ENCODE measurements around the gene VGLL4. TPM values are rescaled to one million over a fixed set of nuclear protein-coding genes. Genes with fewer than 3 reads are reported as not detected.

Gene VGLL4
- total RNA-seq, 1 experiment from 2014 or later, result 66.0 TPM

DNA sequence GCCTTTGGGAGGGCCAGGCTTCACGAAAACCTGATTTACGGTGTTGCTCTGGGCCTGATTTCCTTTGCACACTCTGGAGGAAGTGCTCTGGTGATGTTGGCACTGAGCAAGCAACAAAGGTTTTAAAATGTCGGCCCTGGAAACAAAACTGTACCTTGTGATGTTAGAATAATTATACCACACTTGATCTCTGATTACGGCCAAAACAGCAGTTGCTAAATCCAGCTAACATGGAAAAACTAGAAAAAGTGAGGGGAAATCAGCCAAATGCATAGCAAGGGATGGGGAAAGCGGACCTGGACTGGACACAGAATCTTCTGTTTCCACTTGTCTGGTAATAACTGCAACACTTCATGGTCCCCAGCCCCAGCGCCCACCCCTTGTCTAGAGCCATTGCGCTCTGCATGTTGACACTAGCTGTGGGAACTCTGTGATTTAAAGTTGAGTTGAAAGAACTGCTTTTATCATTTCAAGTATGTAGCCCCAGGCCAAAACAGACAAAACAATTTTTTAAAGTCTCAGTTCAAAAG, 120.1 kb downstream of the VGLL4 start:
- DNase-seq (ENCODE audit: low read depth, low spot score), result no peak
- CTCF ChIA-PET, result no interaction called here

GRCh38 chr3:11522953-11523571, 120.7 kb downstream of the VGLL4 start:
- DNase-seq (ENCODE audit: low read depth, low spot score) (no peak), ATAC-seq (no peak)
- TF ChIP-seq CTCF (IDR thresholded peaks at IDR 0.05) (no peak), SIN3A (IDR thresholded peaks at IDR 0.05; ENCODE audit: borderline replicate concordance, insufficient read depth, low read depth, low read length) (no peak), POLR2AphosphoS5 (IDR thresholded peaks at IDR 0.05; ENCODE audit: low read depth, low read length) (no peak), TCF7L2 (IDR thresholded peaks at IDR 0.05; ENCODE audit: low read depth, low read length) (no peak)
- TF ChIP-seq, protein P1, sequence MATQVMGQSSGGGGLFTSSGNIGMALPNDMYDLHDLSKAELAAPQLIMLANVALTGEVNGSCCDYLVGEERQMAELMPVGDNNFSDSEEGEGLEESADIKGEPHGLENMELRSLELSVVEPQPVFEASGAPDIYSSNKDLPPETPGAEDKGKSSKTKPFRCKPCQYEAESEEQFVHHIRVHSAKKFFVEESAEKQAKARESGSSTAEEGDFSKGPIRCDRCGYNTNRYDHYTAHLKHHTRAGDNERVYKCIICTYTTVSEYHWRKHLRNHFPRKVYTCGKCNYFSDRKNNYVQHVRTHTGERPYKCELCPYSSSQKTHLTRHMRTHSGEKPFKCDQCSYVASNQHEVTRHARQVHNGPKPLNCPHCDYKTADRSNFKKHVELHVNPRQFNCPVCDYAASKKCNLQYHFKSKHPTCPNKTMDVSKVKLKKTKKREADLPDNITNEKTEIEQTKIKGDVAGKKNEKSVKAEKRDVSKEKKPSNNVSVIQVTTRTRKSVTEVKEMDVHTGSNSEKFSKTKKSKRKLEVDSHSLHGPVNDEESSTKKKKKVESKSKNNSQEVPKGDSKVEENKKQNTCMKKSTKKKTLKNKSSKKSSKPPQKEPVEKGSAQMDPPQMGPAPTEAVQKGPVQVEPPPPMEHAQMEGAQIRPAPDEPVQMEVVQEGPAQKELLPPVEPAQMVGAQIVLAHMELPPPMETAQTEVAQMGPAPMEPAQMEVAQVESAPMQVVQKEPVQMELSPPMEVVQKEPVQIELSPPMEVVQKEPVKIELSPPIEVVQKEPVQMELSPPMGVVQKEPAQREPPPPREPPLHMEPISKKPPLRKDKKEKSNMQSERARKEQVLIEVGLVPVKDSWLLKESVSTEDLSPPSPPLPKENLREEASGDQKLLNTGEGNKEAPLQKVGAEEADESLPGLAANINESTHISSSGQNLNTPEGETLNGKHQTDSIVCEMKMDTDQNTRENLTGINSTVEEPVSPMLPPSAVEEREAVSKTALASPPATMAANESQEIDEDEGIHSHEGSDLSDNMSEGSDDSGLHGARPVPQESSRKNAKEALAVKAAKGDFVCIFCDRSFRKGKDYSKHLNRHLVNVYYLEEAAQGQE (IDR thresholded peaks at IDR 0.05; ENCODE audit: insufficient read depth in 1 of 2, low read depth in 2 of 2, low read length in 1 of 2), result no peak
- H3K9me3 ChIP-seq (ENCODE audit: control insufficient read depth, insufficient read depth, low read depth, low read length), result no peaks in the 10 kb centered on the region
- H3K27me3 ChIP-seq (ENCODE audit: control insufficient read depth, insufficient read depth, low read length), result no peaks in the 10 kb centered on the region
- CTCF ChIA-PET, result no interaction called here
- no peaks in the 10 kb centered on the region for H3K36me3 ChIP-seq (ENCODE audit: control insufficient read depth, insufficient read depth, low read length)
- H3K4me3 ChIP-seq (ENCODE audit: low read depth in 2 of 2, low read length in 2 of 2), result no peak overlapping the region
- H3K27ac ChIP-seq (ENCODE audit: low read length), result peak overlapping the region; percentile 52; the same call in 1 of the 2 replicates
- intact Hi-C loops (cut with micrococcal nuclease; ENCODE audit: unreplicated experiment), result no loop called here
- in situ Hi-C loops (cut with HindIII; ENCODE audit: low pct_unique_long_range_greater_than_20kb, low sequenced_read_pairs), result no loop called here
- peaks cover 3% of the 10 kb centered on the region; the same call in 1 of the 2 replicates for H3K4me1 ChIP-seq (ENCODE audit: control insufficient read depth, insufficient read depth, low read length)
- POLR2A ChIA-PET, result no interaction called here
- BruUV-seq (replicated peaks), result no TSS peak

More for the DNA sequence above, 120.1 kb downstream of the VGLL4 start:
- no peak overlapping the region for H3K4me3 ChIP-seq (ENCODE audit: low read depth in 2 of 2, low read length in 2 of 2)
- intact Hi-C loops (cut with micrococcal nuclease; ENCODE audit: unreplicated experiment), result no loop called here
- no peaks in the 10 kb centered on the region for H3K9me3 ChIP-seq (ENCODE audit: control insufficient read depth, insufficient read depth, low read depth, low read length)
- in situ Hi-C loops (cut with HindIII; ENCODE audit: low pct_unique_long_range_greater_than_20kb, low sequenced_read_pairs), result no loop called here
- ATAC-seq, result no peak
- TF ChIP-seq SIN3A (IDR thresholded peaks at IDR 0.05; ENCODE audit: borderline replicate concordance, insufficient read depth, low read depth, low read length) (no peak), CTCF (IDR thresholded peaks at IDR 0.05) (no peak), TCF7L2 (IDR thresholded peaks at IDR 0.05; ENCODE audit: low read depth, low read length) (no peak), POLR2AphosphoS5 (IDR thresholded peaks at IDR 0.05; ENCODE audit: low read depth, low read length) (no peak)
- TF ChIP-seq, protein P1 (IDR thresholded peaks at IDR 0.05; ENCODE audit: insufficient read depth in 1 of 2, low read depth in 2 of 2, low read length in 1 of 2), result no peak
- H3K27ac ChIP-seq (ENCODE audit: low read length), result peak overlapping the region; percentile 52
- BruUV-seq (replicated peaks), result no TSS peak
- no peaks in the 10 kb centered on the region for H3K27me3 ChIP-seq (ENCODE audit: control insufficient read depth, insufficient read depth, low read length)
- POLR2A ChIA-PET, result no interaction called here
- no peaks in the 10 kb centered on the region for H3K36me3 ChIP-seq (ENCODE audit: control insufficient read depth, insufficient read depth, low read length)
- peaks cover 3% of the 10 kb centered on the region; the same call in 1 of the 2 replicates for H3K4me1 ChIP-seq (ENCODE audit: control insufficient read depth, insufficient read depth, low read length)
